Endodermal cell (in vitro differentiated cells): Measurements from ENCODE around the gene POMP. TPM values are rescaled to one million over a fixed set of nuclear protein-coding genes. Genes with fewer than 3 reads are reported as not detected.
"Not testable (repeated sequence)": the region's sequence is repeated elsewhere in the genome, so short reads cannot be mapped to it uniquely, and the experiment has no call there.

Experiments used
- DNase-seq: peaks from one replicate; pipeline ENCODE4 v3.0.0-alpha.2; 2017
- H3K27ac ChIP-seq: 2 replicates; pipeline ENCODE4 v1.5.1; 2013; ENCODE audit warnings: mild to moderate bottlenecking, low read depth, low read length, moderate library complexity
- H3K27me3 ChIP-seq: 2 replicates; pipeline ENCODE4 v1.6.1; 2013; ENCODE audit warnings: mild to moderate bottlenecking, low read length, moderate library complexity; ENCODE audit not compliant: insufficient read depth, control insufficient read depth, poor library complexity, severe bottlenecking
- H3K36me3 ChIP-seq: 2 replicates; pipeline ENCODE4 v1.7.0; 2013; ENCODE audit warnings: mild to moderate bottlenecking, low read length, moderate library complexity; ENCODE audit not compliant: control insufficient read depth, insufficient read depth
- H3K4me1 ChIP-seq: one replicate; pipeline ENCODE4 v1.7.0; 2013; ENCODE audit warnings: low read length; ENCODE audit not compliant: control insufficient read depth, insufficient read depth
- H3K4me3 ChIP-seq: 2 replicates; pipeline ENCODE4 v1.5.1; 2013; ENCODE audit warnings: mild to moderate bottlenecking, low read length, moderate library complexity
- H3K9ac ChIP-seq: 2 replicates; pipeline ENCODE4 v1.6.1; 2013; ENCODE audit warnings: mild to moderate bottlenecking, low read length, moderate library complexity; ENCODE audit not compliant: poor library complexity, severe bottlenecking; ENCODE audit errors: extremely low read depth
- H3K9me3 ChIP-seq: 2 replicates; pipeline ENCODE4 v1.6.1; 2013; ENCODE audit warnings: mild to moderate bottlenecking, low read length, moderate library complexity; ENCODE audit not compliant: control insufficient read depth
- H3K27ac Mint-ChIP-seq: 2 replicates; pipeline ENCODE4 v1.8.0; 2020; ENCODE audit warnings: mixed read lengths
- H3K27me3 Mint-ChIP-seq: 2 replicates; pipeline ENCODE4 v1.8.0; 2021; ENCODE audit warnings: mild to moderate bottlenecking, mixed read lengths; ENCODE audit not compliant: insufficient read depth
- H3K36me3 Mint-ChIP-seq: 2 replicates; pipeline ENCODE4 v1.8.0; 2020; ENCODE audit warnings: low read depth, mixed read lengths
- H3K4me1 Mint-ChIP-seq: 2 replicates; pipeline ENCODE4 v1.8.0; 2020; ENCODE audit warnings: mixed read lengths
- H3K4me3 Mint-ChIP-seq: 2 replicates; pipeline ENCODE4 v1.8.0; 2020; ENCODE audit warnings: mild to moderate bottlenecking, moderate library complexity, mixed read lengths
- H3K9me3 Mint-ChIP-seq: 2 replicates; pipeline ENCODE4 v1.8.0; 2020; ENCODE audit warnings: mild to moderate bottlenecking, mixed read lengths
- CTCF ChIP-seq: fragments of 200-600 bp; sonication (generic); conservative IDR thresholded peaks from 2 replicates; pipeline ENCODE4 v1.5.0; 2021; ENCODE audit warnings: antibody characterized with exemption, mild to moderate bottlenecking
- WGBS, 2 experiments: methylation state at CpG; one replicate each; pipeline versions ENCODE4 v1.1.5 to v1.1.7; 2013; ENCODE audit warnings: missing lambda C conversion rate in 2 of 2, mixed read lengths in 1 of 2; ENCODE audit not compliant: insufficient coverage in 1 of 2, insufficient read length in 1 of 2; 5-methylcytosine and 5-hydroxymethylcytosine counted together
- total RNA-seq, 2 donors: library from RNA; stranded (reverse); fragmentation: NEBNext Ultra II Directional in 1 of 2; extraction: Animal tissue kit (Norgen Biotek cat#: 25700) in 1 of 2; gene quantifications; 2 replicates in 1 of 2; 3 replicates in 1 of 2; pipeline ENCODE4 v1.2.1, GENCODE V29; 2021

Gene POMP
- total RNA-seq, 2 donors from 2014 or later = 88.8 to 95.4 TPM

GRCh38 chr13:28683169-28683568 lies 24.2 kb downstream of the POMP start:
- not testable (repeated sequence) for H3K4me3 ChIP-seq, H3K27ac Mint-ChIP-seq, DNase-seq, H3K9ac ChIP-seq, H3K4me3 Mint-ChIP-seq, H3K27me3 ChIP-seq, H3K27me3 Mint-ChIP-seq, H3K36me3 Mint-ChIP-seq, H3K27ac ChIP-seq, H3K4me1 ChIP-seq
- 88 to 90% methylated on average over 6 to 7 of the region's 8 CpGs for WGBS, 2 experiments
- TF ChIP-seq CTCF = peak; percentile 15
- H3K4me1 Mint-ChIP-seq = peaks cover 11% of the 10 kb centered on the region
- H3K9me3 Mint-ChIP-seq = peaks cover 19% of the 10 kb centered on the region
- H3K9me3 ChIP-seq = peaks cover 22% of the 10 kb centered on the region
- peaks cover 25% of the 10 kb centered on the region for H3K36me3 ChIP-seq

DNA sequence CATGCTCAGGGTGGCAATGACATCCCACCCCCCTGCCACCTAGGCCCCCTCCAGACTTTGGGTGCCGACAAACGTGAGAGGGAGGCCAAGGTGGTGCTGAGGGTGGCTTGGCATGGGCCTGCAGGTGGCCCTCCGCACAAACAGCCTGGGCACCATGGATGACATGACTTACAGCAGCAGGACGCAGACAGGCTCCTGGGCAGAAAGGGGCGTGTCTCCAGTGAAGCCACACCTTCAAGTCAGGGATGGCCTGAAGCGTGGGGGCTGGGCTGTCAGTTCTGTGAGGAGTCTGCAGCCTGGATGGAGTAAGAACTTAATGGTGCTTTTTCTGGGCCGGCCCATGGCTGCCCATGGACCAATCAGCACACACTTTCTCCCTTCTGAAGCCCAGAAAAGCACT lies 25.3 kb downstream of the POMP start:
- H3K27ac Mint-ChIP-seq = no peak overlapping the region
- no peaks in the 10 kb centered on the region for H3K27me3 Mint-ChIP-seq
- WGBS, 2 experiments = 44 to 59% methylated on average over 3 to 7 of the region's 7 CpGs
- H3K4me3 ChIP-seq = no peak overlapping the region
- H3K9me3 ChIP-seq = peaks cover 27% of the 10 kb centered on the region
- peaks cover 11% of the 10 kb centered on the region for H3K4me1 Mint-ChIP-seq
- no peaks in the 10 kb centered on the region for H3K27me3 ChIP-seq
- H3K27ac ChIP-seq = no peak overlapping the region
- no peak for TF ChIP-seq CTCF
- H3K4me1 ChIP-seq = no peaks in the 10 kb centered on the region
- H3K9ac ChIP-seq = no peak overlapping the region
- peaks cover 29% of the 10 kb centered on the region for H3K9me3 Mint-ChIP-seq
- no peak overlapping the region for H3K4me3 Mint-ChIP-seq
- peaks cover 15% of the 10 kb centered on the region for H3K36me3 ChIP-seq
- peak; percentile 97 for DNase-seq
- peaks cover 4% of the 10 kb centered on the region for H3K36me3 Mint-ChIP-seq

DNA sequence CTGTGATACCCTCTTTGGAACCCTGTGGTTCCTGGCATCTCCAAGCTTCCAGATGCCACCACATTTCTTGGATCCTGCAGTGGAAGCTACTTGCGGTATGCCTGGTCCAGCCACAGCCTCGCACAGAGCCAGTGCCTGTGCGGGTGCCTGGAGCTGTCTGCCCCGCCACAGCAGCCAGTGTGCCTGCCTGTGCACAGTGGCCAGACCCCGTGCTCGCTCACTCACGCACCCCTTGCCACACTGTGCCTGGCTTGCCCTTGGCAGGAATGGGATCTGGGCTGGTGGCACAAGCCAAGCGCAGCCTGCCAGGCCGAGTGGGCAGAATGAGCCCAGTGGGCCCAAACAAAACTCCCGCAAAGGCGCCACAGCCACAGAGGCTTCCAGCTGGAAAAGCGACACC lies 26.2 kb downstream of the POMP start:
- no peak overlapping the region for H3K27ac Mint-ChIP-seq

More for the DNA sequence above, 26.2 kb downstream of the POMP start:
- Histone ChIP-seq H3K9ac (no peak overlapping the region), H3K36me3 (peaks cover 7% of the 10 kb centered on the region), H3K4me3 (no peak overlapping the region), H3K27me3 (no peaks in the 10 kb centered on the region), H3K4me1 (no peaks in the 10 kb centered on the region), H3K9me3 (peaks cover 27% of the 10 kb centered on the region), H3K27ac (no peak overlapping the region)
- TF ChIP-seq CTCF = no peak
- H3K4me1 Mint-ChIP-seq = peaks cover 15% of the 10 kb centered on the region
- peaks cover 35% of the 10 kb centered on the region for H3K9me3 Mint-ChIP-seq
- no peak overlapping the region for H3K4me3 Mint-ChIP-seq
- peaks cover 3% of the 10 kb centered on the region for H3K36me3 Mint-ChIP-seq
- H3K27me3 Mint-ChIP-seq = no peaks in the 10 kb centered on the region
- no peak for DNase-seq
- WGBS, 2 experiments = 89 to 91% methylated on average over 9 to 12 of the region's 12 CpGs
